HG03095 (cell line): ENCODE data around the gene KANTR.
"Not testable (repeated sequence)": the region's sequence is repeated elsewhere in the genome, so short reads cannot be mapped to it uniquely, and the experiment has no call there.

Source experiments
- ATAC-seq: cut with Tn5 transposase; IDR thresholded peaks from one replicate; pipeline ENCODE4 v1.9.1; 2021; ENCODE audit warnings: moderate library complexity; ENCODE audit not compliant: unreplicated experiment

The KANTR gene

GRCh38 chrX:53122013-53122412, 28.1 kb downstream of the KANTR start:
- ATAC-seq: no peak

GRCh38 chrX:53125506-53125905, 31.6 kb downstream of the KANTR start:
- ATAC-seq: no peak

GRCh38 chrX:53126377-53126776, 32.4 kb downstream of the KANTR start:
- ATAC-seq: no peak

- no peak for ATAC-seq
Measured at GRCh38 chrX:53128097-53128749, 34.3 kb downstream of the KANTR start.

GRCh38 chrX:53133400-53133799, 39.5 kb downstream of the KANTR start:
- no peak for ATAC-seq

GRCh38 chrX:53135581-53135980, 41.6 kb downstream of the KANTR start:
- no peak for ATAC-seq

- no peak for ATAC-seq
Measured at GRCh38 chrX:53153581-53153980, 59.6 kb downstream of the KANTR start.

- no peak for ATAC-seq
Measured at GRCh38 chrX:53155512-53156206, 61.7 kb downstream of the KANTR start.

- ATAC-seq: no peak
Measured at GRCh38 chrX:53156207-53156596, 62.3 kb downstream of the KANTR start.

GRCh38 chrX:53159184-53159583, 65.2 kb downstream of the KANTR start:
- no peak for ATAC-seq

- no peak for ATAC-seq
Measured at GRCh38 chrX:53160297-53160983, 66.5 kb downstream of the KANTR start.

- ATAC-seq: no peak
Measured at GRCh38 chrX:53163436-53163835, 69.5 kb downstream of the KANTR start.

- not testable (repeated sequence) for ATAC-seq
Measured at GRCh38 chrX:53164566-53164965, 70.6 kb downstream of the KANTR start.

- ATAC-seq: no peak
Measured at GRCh38 chrX:53166103-53166502, 72.2 kb downstream of the KANTR start.

GRCh38 chrX:53171356-53171755, 77.4 kb downstream of the KANTR start:
- ATAC-seq: no peak
